ENCODE measurements around the gene TDRD12. TPM values are rescaled to one million over a fixed set of nuclear protein-coding genes. Genes with fewer than 3 reads are reported as not detected.

The TDRD12 gene
- total RNA-seq, 1 experiment from 2014 or later: 0.64 TPM

DNA sequence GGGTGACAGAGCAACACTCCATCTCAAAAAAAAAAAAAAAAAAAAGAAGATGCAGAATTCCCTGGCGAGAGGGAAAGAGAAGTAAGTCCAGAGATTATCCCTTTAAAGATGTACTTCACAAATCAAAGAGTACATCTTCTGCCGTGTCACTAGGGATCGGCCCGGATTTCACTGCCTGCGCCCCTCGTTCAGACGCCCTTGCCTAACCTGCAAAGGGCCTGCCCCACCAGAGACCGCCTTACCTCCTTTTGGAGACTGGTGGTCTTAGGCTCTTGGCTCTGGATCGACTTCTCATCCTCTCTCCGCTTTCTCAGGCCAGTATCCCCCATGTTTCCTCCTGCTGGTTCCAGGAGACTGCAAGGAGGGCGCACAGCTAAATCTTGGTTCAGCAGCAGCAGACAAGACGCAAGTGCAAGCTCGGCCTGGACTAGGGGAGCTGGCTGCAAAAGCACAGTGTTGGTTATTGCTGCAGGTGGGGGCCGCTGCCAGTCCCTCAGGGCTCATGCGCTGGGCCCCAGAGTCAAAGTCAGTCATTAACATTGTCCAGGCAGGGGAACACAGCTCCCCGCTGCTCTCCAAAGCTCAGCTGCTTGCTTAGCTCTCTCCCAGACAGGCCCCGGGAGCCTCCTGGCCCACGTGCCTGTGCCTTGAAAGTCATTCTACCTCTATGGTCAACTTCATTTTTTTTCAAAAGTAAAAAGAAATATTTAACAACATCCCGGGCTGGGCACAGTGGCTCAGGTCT, 148.8 kb downstream of the TDRD12 start:
- Histone ChIP-seq H3K27me3 (replicated peaks; ENCODE audit: insufficient read depth, low read depth, low read length, poor library complexity) (no peaks in the 10 kb centered on the region), H3K9me3 (ENCODE audit: low read depth, low read length, poor library complexity, severe bottlenecking) (no peaks in the 10 kb centered on the region), H3K4me1 (ENCODE audit: insufficient read depth, low read length, poor library complexity, severe bottlenecking) (no peaks in the 10 kb centered on the region), H3K4me3 (ENCODE audit: low read depth, low read length, poor library complexity, severe bottlenecking) (no peak overlapping the region), H3K36me3 (ENCODE audit: insufficient read depth, low read length, poor library complexity, severe bottlenecking) (no peaks in the 10 kb centered on the region), H3K27ac (ENCODE audit: low read depth, low read length, poor library complexity, severe bottlenecking) (no peak overlapping the region)
- CTCF ChIA-PET: no interaction called here
- POLR2A ChIA-PET (ENCODE audit: low non-redundant PET): no interaction called here
- no TSS peak for BruUV-seq (replicated peaks)
- intact Hi-C loops (cut with micrococcal nuclease; ENCODE audit: unreplicated experiment): no loop called here
- DNase-seq (ENCODE audit: low spot score): no peak
- no peak for TF ChIP-seq EZH2 (IDR thresholded peaks at IDR 0.05; ENCODE audit: borderline replicate concordance, low read depth, low read length, poor library complexity, severe bottlenecking)
- TF ChIP-seq CTCF (conservative IDR thresholded peaks at IDR 0.05; ENCODE audit: low read depth, low read length): no peak

DNA sequence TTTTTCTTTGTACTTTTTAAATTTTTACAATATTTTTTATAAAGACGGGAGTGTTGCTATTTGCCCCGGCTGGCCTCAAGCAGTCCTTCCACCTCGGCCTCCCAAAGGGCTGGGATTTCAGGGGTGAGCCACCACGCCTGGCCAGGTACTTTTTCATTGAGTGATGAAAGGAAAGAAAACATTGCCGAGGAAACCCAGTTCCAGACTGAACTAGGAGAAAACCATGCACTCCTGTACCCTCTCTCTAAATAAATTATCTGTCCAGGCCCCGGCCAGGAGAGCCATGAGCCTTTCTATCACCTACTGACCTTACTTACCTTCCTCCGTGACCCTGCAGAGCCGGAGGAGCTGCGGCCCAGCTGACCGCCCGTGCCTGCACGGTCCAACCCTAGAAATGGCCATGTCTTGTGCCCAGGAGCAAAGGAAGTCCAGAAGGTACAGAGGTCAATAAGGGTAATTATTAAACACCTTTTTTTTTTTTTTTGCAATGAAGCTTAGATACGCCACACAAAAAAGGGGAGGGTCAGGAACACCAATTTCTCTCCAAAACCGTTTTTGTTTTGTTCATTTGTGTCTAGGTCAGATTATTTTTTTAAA, 149.9 kb downstream of the TDRD12 start, which contains the start of gene SLC7A9:
Gene SLC7A9, minus strand, starts transcription at position 399 of the 597 bp plus-strand sequence. CDS start 1,233 bp downstream, outside the sequence.
- H3K36me3 ChIP-seq (ENCODE audit: insufficient read depth, low read length, poor library complexity, severe bottlenecking): no peaks in the 10 kb centered on the region
- H3K4me3 ChIP-seq (ENCODE audit: low read depth, low read length, poor library complexity, severe bottlenecking): no peak within 1 kb of the TSS
- ChIA-PET CTCF (no interaction called here), POLR2A (ENCODE audit: low non-redundant PET) (no interaction called here)
- H3K9me3 ChIP-seq (ENCODE audit: low read depth, low read length, poor library complexity, severe bottlenecking): no peaks in the 10 kb centered on the region
- H3K27ac ChIP-seq (ENCODE audit: low read depth, low read length, poor library complexity, severe bottlenecking): no peak within 1 kb of the TSS
- no peaks in the 10 kb centered on the region for H3K4me1 ChIP-seq (ENCODE audit: insufficient read depth, low read length, poor library complexity, severe bottlenecking)
- TF ChIP-seq CTCF (conservative IDR thresholded peaks at IDR 0.05; ENCODE audit: low read depth, low read length) (no peak), EZH2 (IDR thresholded peaks at IDR 0.05; ENCODE audit: borderline replicate concordance, low read depth, low read length, poor library complexity, severe bottlenecking) (no peak)
- BruUV-seq (replicated peaks): no TSS peak
- intact Hi-C loops (cut with micrococcal nuclease; ENCODE audit: unreplicated experiment): no loop called here
- no peak for DNase-seq (ENCODE audit: low spot score)
- H3K27me3 ChIP-seq (replicated peaks; ENCODE audit: insufficient read depth, low read depth, low read length, poor library complexity): no peaks in the 10 kb centered on the region

DNA sequence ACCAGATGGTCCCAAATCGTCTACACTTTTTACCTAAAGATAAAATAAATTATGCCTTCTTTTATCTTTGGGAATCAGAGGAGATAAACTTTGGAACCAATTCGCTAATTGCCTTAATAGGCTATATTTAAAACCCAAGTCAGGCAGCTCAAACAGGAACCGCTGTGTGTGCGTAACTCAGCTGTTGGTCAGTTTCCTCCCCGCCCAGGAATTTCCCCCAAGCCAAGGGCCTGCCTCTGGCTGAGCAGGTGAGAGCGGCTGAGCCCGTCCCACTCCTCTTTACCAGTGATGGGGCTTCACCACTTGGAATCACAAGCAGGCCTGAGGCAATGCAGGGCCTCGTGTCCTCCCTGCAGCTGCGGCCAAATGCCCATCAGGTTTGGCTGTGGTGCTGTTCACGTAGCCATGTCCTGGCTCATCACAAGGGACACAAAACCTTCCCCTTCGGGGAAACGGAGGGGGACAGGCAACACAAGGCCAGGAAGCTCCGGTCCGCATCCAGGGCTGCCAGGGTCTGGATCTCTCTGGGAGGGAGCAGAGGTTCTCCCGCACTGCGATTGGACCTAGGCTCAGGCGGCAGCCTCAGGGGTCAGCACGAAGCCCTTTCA, 150.5 kb downstream of the TDRD12 start:
- no peaks in the 10 kb centered on the region for H3K27me3 ChIP-seq (replicated peaks; ENCODE audit: insufficient read depth, low read depth, low read length, poor library complexity)
- DNase-seq (ENCODE audit: low spot score): no peak
- H3K27ac ChIP-seq (ENCODE audit: low read depth, low read length, poor library complexity, severe bottlenecking): no peak overlapping the region
- POLR2A ChIA-PET (ENCODE audit: low non-redundant PET): no interaction called here
- TF ChIP-seq CTCF (conservative IDR thresholded peaks at IDR 0.05; ENCODE audit: low read depth, low read length) (no peak), EZH2 (IDR thresholded peaks at IDR 0.05; ENCODE audit: borderline replicate concordance, low read depth, low read length, poor library complexity, severe bottlenecking) (no peak)
- no peak overlapping the region for H3K4me3 ChIP-seq (ENCODE audit: low read depth, low read length, poor library complexity, severe bottlenecking)
- no peaks in the 10 kb centered on the region for H3K36me3 ChIP-seq (ENCODE audit: insufficient read depth, low read length, poor library complexity, severe bottlenecking)
- no peaks in the 10 kb centered on the region for H3K9me3 ChIP-seq (ENCODE audit: low read depth, low read length, poor library complexity, severe bottlenecking)
- CTCF ChIA-PET: no interaction called here
- BruUV-seq (replicated peaks): no TSS peak
- intact Hi-C loops (cut with micrococcal nuclease; ENCODE audit: unreplicated experiment): no loop called here
- H3K4me1 ChIP-seq (ENCODE audit: insufficient read depth, low read length, poor library complexity, severe bottlenecking): no peaks in the 10 kb centered on the region

Data from A673 (cell line).